RWPE1 (cell line): ENCODE measurements around the gene RASSF4.
A peak's percentile ranks its signal among the peaks of the same experiment; 100 is the strongest.

Experiments
- CTCF ChIA-PET: fragments of 350-600 bp; sonication (Branson Sonifier 250); formaldehyde crosslinking; extraction: SDS; loops from one replicate; lab custom pipeline; 2021; lab: Yijun Ruan, JAX
- POLR2A ChIA-PET: fragments of 400-600 bp; formaldehyde crosslinking; extraction: SDS; loops from one replicate; lab custom pipeline; 2020; ENCODE audit warnings: antibody characterized with exemption; ENCODE audit not compliant: low non-redundant PET; lab: Yijun Ruan, JAX
- DNase-seq: peaks from one replicate; pipeline ENCODE4 v3.0.0; 2012; ENCODE audit warnings: low spot score
- H3K27ac ChIP-seq: fragments of 450-650 bp; 2 replicates; pipeline ENCODE4 v1.5.1; 2017
- CTCF ChIP-seq: fragments of 450-650 bp; conservative IDR thresholded peaks from 2 replicates; pipeline ENCODE4 v1.5.1; 2017; ENCODE audit warnings: low read depth, mild to moderate bottlenecking

The RASSF4 gene

GRCh38 chr10:44931621-44932516, 27.7 kb upstream of the RASSF4 start:
- TF ChIP-seq CTCF, result no peak
- H3K27ac ChIP-seq, result no peak overlapping the region
- no peak for DNase-seq
- ChIA-PET POLR2A (no interaction called here), CTCF (interaction anchor here (0.6 to 2.0 kb wide), 7 partner anchors 10 to 1988 kb away, joined by 3 to 12 read pairs (median 5); partner anchors contain the start of gene DEPP1)

GRCh38 chr10:44932517-44933450, 26.8 kb upstream of the RASSF4 start:
- POLR2A ChIA-PET, result no interaction called here
- peak; percentile 45 for DNase-seq

GRCh38 chr10:44933451-44934321, 25.9 kb upstream of the RASSF4 start:
- no peak for TF ChIP-seq CTCF
- POLR2A ChIA-PET, result no interaction called here
- CTCF ChIA-PET, result interaction anchor here (0.5 to 2.0 kb wide), 12 partner anchors 12 to 1233 kb away, joined by 3 to 12 read pairs (median 4); partner anchors contain the start of gene DEPP1
- no peak for DNase-seq
- no peak overlapping the region for H3K27ac ChIP-seq

More at GRCh38 chr10:44932517-44933450, 26.8 kb upstream of the RASSF4 start:
- no peak overlapping the region for H3K27ac ChIP-seq
- CTCF ChIA-PET, result interaction anchor here (0.5 to 2.0 kb wide), 14 partner anchors 11 to 1989 kb away, joined by 3 to 12 read pairs (median 4); partner anchors contain the start of gene DEPP1
- peak; percentile 83 for TF ChIP-seq CTCF

GRCh38 chr10:44934416-44935200, 25.0 kb upstream of the RASSF4 start:
- DNase-seq, result no peak
- POLR2A ChIA-PET, result no interaction called here
- no peak overlapping the region for H3K27ac ChIP-seq
- CTCF ChIA-PET, result no interaction called here
- no peak for TF ChIP-seq CTCF

GRCh38 chr10:44935201-44935965, 24.2 kb upstream of the RASSF4 start:
- POLR2A ChIA-PET, result no interaction called here
- no peak overlapping the region for H3K27ac ChIP-seq
- CTCF ChIA-PET, result no interaction called here
- no peak for TF ChIP-seq CTCF
- DNase-seq, result no peak
